Hindlimb muscle (tissue), 1 donor: ENCODE results near the gene PSMD11. TPM values are rescaled to one million over a fixed set of nuclear protein-coding genes. Genes with fewer than 3 reads are reported as not detected.
"Not testable (repeated sequence)": the region's sequence is repeated elsewhere in the genome, so short reads cannot be mapped to it uniquely, and the experiment has no call there.

Experiments
- DNase-seq: peaks from one replicate; pipeline ENCODE4 v3.0.0-alpha.2; 2013
- polyA plus RNA-seq: library from polyadenylated mRNA; unstranded; fragments of 120-200 nt; gene quantifications from one replicate; pipeline ENCODE4 v1.2.1, GENCODE V29; 2013; ENCODE audit not compliant: insufficient read length

PSMD11 gene
- polyA plus RNA-seq, 1 donor = 56.7 TPM

DNA sequence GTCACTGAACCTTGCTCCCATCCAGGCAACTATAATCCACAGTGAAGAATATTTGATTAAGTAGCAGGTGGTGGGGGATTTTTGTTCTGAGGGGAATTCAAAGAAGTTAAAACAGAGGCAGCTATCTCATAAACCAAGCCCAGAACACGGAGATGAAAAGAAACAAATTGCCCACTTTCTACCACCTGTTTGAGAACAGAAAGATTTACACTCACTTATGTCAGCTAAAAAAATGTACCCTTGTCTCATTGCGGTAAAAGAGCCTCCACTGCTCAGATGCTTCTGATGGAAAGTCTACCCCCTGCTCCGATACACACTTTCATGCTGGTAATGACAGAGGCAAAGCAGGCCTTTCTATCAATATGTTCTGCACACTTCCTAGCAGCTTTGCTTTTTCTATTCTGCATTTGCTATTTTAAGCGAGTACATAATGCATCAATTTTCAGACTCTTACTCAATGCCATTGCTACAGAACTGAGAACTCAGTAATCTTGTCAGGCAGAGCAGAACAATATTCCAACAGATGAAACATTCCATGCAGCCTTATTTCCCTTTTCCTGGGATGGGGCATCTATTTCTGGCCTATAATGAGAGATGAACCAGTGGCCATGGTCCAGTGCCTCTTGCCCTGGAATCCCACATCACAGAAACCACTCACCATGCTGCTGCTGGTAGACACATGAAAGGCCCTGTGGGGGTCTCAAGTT, 71.5 kb downstream of the PSMD11 start:
- no peak for DNase-seq

DNA sequence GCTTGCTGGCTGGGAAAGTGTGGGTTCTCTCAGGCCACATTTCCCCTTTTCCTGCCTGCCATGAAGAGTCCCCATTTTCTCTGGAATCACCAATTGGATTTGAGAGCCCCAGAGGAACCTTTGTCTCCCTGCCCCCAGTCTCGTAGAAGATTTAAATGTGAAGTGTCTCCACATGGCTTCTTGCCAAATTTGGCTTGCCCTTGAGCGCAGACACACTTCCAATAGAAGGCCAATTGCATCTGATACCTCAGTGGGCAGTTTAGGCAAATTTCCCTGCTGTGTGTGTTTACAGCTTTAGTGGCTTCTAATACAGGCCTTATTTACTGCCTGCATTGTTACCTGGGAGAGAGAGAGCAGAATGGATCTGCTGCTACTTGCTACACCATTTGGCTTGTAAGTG, 72.1 kb downstream of the PSMD11 start:
- no peak for DNase-seq

DNA sequence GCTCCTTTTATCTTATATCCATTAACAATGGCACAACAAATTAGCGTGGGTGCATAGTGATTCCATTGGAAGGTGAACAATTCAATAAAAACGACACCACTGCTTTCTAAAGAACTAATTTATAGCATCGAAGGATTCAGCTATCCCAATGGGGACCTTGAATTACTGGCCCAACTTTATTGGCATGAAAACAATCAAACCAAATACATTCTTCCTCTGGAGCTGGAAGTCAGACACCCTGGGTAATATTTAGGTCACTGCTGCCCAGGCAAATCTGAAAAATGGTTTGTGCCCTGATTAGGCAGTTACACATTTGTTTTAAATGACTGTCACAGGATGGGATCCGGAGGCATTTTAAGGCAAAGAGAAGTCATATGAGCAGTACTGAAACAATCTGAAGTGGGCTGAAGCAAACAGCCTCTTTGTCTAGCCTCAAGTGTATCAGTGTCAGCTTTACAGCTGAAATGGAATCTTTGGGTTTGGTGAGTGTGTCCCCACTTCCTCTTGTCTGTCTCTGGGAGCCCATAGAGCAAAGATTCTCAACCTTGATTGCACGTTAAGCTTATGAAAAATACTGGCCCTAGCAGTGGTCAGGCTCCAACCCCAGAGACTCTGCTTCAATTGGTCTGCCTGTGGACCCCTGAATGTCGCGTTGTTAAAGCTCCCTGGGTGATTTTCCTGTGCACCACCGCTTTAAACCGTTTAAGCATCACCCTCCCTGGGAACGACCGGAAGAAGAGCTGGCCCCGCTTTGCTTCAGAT, 72.8 kb downstream of the PSMD11 start:
- DNase-seq = no peak

DNA sequence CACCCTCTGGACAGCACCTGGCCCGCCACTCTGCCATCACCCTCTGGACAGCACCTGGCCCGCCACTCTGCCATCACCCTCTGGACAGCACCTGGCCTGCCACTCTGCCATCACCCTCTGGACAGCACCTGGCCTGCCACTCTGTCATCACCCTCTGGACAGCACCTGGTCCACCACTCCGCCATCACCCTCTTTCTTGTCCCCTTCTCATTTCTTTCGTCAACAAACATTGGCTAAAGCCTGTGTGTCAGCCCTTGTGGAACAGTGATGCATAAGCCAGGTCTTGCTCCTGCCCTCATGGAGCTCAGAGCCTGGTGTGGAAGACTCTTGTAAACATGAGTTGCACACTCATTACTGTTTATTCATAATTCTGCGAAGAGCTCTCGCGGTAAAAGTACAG, 73.7 kb downstream of the PSMD11 start:
- no peak for DNase-seq

DNA sequence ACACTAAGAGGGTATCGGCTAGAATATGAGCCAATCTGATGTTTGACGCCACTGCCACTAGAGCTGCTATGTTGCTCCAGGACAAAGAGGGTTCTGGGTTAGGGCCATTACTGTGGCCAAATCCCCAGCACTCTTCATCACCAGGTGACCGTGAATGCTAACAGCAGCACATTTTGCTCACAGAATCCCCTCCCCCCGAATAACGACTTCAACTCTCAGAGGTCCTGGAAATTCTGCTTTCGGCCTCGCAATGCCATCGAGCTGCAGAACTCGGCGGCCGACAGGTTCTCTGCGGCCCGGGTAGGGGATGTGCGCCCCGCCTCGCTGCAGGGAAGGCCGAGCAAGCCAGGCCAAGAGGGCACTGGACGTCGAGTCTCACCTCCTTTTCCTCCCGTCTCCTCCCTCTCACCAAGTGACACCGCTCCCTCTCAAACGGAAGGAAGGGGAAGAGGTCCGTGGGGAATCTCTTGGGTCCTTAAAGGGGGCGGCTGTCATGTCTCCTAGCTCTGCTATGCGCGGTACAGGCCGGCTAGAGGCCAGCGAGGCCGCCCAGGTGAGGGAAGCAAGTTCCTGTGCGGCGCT, 74.4 kb downstream of the PSMD11 start:
- no peak for DNase-seq

DNA sequence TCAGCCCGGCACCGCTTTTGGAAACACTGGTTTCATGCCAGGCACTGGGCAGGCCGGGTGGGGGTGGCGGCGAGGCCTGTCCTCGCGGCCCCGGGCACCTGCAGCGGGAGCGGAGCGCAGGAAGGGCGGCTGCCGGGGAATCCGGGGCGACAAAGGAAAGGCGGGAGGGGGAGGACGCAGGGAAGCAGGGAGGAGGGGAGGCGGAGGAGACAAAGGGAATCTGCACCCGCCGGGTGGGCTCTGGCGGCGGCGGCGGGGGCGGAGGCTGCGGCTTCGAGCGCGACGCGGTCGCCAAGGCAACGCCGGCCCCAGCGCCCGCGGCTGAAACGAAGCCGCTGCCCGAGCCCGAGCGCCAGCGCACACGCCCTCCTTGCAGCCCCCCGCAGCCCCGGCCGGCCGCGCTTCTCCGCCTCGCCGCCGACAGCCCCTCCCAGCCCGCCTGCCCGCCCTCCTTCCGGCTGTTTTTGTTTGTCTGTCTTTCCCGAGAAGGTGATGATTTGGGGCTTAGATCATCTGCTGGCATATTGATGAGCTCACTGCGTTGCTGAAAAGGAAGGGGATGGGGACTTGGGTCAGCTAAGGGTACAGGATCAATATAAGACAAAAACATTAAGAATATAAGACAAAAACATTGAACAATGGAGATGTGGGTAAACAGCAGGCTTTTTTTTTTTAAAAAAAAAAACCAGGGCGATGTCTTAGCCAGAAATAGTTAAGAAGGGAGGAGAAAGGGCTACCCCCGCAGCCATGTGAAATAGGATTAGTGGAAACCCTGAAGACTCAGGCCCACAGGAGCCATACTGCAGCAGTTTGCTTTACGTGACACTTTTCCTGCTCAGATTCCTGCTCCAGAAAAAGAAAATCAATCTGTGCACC, 75.2 kb downstream of the PSMD11 start:
- no peak for DNase-seq

DNA sequence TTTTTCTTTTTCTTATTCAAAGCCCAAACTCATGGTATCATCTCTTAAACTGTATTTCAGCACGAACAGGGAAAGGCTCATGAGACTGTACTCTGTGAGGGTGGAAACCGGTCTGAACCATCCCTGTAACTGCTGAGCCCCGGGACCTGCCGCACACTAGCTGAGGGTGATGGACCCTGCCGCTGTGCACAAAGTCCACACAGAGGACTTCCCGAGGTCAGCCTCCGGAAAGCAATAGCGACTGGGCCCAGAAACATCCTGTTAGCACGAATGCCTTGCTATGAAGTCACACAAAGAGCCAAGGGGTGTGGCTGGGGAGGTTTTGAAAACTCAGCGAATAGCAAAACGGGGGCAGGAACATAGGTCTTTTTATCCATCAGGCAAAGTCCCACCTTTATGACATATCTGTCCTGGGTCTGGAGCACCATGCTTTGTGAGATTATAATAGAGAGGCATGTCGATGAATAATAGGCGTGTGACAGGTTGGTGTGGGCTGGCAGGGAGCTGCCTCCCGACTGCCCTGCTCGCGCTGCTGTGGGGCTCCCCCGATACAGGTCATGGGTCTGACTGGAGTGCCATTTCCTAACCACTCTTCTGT, 75.9 kb downstream of the PSMD11 start:
- DNase-seq = no peak

DNA sequence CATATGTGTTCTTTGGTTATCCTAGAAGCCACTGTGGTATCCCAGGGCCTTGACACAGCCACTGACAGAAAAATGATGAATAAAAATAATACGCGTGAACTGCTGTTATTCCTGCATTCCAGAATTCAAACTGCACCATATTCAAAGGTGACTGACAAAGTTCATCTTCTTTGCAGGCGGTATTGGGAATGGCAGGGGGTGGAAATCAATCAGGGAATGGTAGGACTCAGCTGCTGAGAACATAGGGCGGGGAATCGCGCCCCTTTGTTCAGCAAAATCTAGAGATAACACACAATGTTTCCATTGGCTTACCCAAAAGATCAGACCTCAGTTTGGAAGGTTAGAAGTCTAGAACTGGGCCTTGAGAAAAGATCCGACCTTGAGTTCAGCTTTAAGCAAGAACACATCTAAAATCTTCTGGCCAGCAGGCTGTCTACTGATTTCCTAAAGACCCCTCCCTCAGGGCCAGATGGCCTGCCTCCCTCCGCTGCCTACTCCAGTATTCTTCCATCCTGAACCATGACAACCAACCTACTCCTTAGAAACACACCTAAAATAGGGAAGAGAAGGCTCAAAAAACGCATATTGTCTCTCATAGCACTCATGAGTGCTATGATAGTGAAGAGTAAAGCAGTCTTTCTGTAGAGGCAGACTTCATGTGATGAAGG, 76.6 kb downstream of the PSMD11 start:
- no peak for DNase-seq

DNA sequence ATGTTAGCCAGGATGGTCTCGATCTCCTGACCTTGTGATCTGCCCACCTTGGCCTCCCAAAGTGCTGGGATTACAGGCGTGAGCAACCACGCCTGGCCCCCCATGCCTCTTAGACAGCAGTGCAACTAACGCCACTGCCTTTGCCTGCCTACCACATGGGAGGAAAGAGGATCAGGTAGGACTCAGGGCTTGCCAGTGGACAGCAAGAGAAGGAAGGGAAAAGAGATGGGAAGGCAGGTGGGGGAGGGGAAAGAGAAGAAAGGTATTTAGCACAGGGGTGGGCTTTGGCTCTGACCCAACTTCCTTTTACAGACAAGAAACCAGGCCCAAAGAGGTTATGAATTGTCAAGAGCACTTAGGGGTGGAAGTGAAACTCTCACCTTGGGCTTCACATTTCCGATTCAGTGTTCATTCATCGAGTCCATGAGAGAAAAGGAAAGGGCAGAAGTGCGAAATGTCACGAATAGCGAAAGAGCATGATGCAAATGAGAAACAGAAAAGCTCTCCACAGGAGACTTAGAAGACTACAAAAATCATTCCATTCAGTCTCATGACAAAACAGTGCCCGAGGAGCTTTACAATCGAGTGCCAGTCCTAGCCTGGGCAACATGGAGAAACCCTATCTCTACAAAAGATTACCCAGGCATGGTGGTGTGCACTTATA, 78.8 kb downstream of the PSMD11 start:
- DNase-seq = no peak

DNA sequence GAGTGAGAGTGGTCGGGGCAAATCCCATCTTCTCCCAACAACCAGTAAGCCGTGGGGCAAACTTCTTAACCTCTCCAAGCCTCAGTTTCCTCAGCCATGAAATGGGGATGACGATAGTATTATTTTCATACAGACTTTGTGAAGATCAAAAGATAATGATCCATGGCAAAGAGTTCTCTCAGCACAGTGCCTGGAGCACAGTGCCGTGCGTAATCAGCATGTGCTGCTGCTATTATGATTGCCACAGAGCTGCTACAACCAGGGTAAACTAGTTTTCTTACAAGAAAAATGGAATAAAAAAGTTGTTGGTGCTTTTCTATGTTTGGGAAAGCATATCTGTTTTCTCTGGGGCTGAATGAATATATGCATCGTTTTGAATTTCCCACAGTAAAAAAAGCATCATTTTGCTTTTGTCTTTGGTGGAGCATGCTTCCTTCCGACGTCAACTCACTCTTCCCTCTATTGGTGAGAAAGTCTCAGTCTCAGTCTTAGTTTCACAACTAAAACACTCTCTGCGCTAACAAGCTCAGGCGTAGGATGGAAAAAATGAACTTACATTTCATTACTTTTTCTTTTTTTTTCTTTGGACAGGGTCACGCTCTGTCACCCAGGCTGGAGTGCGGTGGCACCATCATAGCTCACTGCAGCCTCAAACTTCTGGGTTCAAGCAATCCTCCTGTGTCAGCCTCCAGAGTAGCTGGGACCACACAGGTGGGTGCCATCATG, 79.7 kb downstream of the PSMD11 start:
- no peak for DNase-seq

DNA sequence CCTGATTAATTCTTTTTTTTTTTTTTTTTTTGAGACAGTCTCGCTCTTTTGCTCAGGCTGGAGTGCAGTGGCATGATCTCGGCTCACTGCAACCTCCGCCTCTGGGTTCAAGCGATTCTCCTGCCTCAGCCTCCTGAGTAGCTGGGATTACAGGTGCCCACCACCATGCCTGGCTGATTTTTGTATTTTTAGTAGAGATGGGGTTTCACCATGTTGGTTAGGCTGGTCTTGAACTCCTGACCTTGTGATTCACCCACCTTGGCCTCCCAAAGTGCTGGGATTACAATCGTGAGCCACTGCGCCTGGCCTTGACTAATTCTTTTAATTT, 80.2 kb downstream of the PSMD11 start:
- DNase-seq = not testable (repeated sequence)

DNA sequence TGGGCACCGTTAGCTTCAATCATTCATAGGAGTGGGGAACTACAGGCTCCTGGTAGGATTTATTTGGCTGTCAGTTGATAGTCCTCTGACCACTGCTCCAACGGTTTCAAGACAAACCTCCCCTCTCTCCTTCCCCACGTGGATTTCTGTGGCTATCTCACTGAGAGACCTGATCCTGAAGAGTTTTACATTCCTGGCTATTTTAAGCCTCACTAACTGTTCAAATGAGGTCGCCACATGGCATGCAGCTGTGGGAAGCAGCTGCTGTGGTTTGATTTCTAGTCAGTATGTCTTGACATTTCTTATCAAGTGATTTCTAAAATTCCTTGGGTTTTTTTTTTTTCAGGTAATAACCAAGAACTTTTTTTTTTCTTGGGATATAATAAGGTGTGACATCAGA, 80.8 kb downstream of the PSMD11 start:
- DNase-seq = no peak

DNA sequence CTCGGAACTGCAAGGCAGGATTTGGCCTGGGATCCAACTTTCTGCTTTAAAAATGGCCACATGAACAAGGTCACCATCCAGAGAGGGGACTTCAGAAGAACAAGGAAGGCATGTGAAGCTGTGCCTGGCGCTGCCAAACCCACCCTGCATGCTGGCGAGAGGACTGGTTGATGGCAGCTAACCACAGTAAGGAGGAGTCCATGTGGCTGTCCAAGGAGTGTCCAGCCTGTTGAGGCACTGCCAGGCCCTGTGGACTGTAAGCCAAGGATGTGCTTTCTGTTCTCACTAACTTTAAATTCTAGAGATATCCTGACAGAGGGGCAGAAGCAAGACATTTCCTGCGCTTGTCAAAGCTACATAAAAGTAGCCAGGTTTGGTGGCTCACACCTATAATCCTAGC, 82.8 kb downstream of the PSMD11 start:
- no peak for DNase-seq

DNA sequence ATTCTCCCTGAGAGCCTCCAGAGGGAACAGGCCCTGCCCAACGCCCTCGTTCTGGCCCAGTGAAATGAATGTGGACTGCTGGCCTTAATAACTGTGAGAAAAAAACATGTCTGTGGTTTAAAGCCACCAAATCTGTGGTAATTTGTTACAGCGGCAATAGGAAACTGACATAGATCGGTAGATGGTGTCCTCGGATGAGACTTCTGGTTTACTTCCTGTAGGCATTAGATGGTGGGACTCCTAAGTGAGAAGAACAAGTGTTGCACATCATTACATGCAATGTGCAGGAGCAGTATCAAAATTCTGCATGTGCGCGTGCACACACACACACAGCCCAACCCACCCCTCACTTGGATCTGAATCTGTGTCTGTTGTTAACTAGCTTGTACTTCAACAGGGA, 84.5 kb downstream of the PSMD11 start:
- no peak for DNase-seq

DNA sequence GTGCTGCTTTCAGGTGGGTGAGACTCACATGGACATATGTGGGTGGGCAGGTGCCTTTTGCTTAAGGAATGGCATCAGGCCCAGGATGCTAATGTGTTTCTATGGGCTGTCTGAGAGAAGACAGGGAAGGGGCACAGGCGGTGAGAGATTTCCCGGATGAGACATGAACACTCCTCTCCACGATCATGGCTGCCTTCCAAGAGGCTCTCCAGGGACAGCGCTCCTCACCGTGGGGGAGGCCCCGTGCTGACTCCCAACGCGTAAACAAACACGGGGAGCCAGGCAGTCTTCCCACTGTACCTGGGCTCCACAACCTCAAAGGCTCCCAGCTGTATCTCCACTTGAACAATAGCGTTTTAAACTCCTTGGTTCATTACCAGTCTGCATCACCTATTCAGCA, 85.3 kb downstream of the PSMD11 start:
- DNase-seq = no peak

Other genes starting within 250 kb of the PSMD11 start
- gene RHBDL3, start 178.7 kb upstream of the PSMD11 start, polyA plus RNA-seq = 1.7 TPM
- gene C17orf75, start 102.3 kb upstream of the PSMD11 start, polyA plus RNA-seq = 20.5 TPM
- gene ZNF207, start 94.4 kb upstream of the PSMD11 start, polyA plus RNA-seq = 111 TPM
- 13.6 TPM for gene CDK5R1, start 42.5 kb downstream of the PSMD11 start, polyA plus RNA-seq